ENCODE measurements around the gene PIGZ. TPM values are rescaled to one million over a fixed set of nuclear protein-coding genes. Genes with fewer than 3 reads are reported as not detected.
A peak's percentile ranks its signal among the peaks of the same experiment; 100 is the strongest.

The PIGZ gene
- total and polyA plus RNA-seq, 4 donors = 0.99 to 2.4 (median 1.6) TPM

DNA sequence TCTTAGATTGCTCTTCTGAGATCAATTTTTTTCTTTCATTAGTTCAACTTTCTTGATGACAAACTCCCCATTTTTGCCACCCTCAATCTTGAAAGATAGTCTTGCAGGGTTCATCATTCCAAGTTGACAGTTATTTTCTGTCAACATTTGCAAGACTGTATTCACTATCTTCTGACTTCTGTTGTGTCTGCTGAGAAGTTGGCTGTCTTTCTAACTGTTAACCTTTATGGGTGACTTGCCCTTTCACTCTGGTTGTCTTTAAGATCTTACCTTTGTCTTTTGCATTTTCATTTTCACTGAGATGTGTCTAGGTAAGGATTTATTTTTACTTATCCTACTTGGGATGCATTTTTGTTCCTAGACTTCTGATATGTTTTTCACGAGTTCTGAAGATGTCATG lies 14.6 kb upstream of the PIGZ start:
- Histone ChIP-seq H3K9ac (ENCODE audit: low read depth in 1 of 2, low read length in 2 of 2) (no peak overlapping the region), H3K27me3 (ENCODE audit: control insufficient read depth in 4 of 4, insufficient read depth in 4 of 4, low read length in 3 of 4) (no peaks in the 10 kb centered on the region), H3K36me3 (ENCODE audit: control insufficient read depth in 4 of 4, insufficient read depth in 3 of 4, low read depth in 1 of 4, low read length in 3 of 4) (no peaks in the 10 kb centered on the region), H3K4me1 (ENCODE audit: control insufficient read depth in 4 of 4, insufficient read depth in 4 of 4, low read length in 3 of 4) (peaks cover 0 to 3% (median 2%) of the 10 kb centered on the region in 4 donors), H3K9me3 (ENCODE audit: control insufficient read depth in 4 of 4, low read length in 3 of 4) (peaks cover 0 to 3% (median 0%) of the 10 kb centered on the region in 4 donors), H3K27ac (ENCODE audit: low read depth in 1 of 2, low read length in 2 of 2) (no peak overlapping the region), H3K4me3 (ENCODE audit: low read depth in 1 of 3, low read length in 3 of 3) (no peak overlapping the region)
- no peak for TF ChIP-seq RAD21 (IDR thresholded peaks at IDR 0.05)
- TF ChIP-seq, protein P1, sequence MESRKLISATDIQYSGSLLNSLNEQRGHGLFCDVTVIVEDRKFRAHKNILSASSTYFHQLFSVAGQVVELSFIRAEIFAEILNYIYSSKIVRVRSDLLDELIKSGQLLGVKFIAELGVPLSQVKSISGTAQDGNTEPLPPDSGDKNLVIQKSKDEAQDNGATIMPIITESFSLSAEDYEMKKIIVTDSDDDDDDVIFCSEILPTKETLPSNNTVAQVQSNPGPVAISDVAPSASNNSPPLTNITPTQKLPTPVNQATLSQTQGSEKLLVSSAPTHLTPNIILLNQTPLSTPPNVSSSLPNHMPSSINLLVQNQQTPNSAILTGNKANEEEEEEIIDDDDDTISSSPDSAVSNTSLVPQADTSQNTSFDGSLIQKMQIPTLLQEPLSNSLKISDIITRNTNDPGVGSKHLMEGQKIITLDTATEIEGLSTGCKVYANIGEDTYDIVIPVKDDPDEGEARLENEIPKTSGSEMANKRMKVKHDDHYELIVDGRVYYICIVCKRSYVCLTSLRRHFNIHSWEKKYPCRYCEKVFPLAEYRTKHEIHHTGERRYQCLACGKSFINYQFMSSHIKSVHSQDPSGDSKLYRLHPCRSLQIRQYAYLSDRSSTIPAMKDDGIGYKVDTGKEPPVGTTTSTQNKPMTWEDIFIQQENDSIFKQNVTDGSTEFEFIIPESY (IDR thresholded peaks at IDR 0.05) = no peak
- no peak for TF ChIP-seq GABPA (IDR thresholded peaks at IDR 0.05 in 1 of 2, conservative IDR thresholded peaks at IDR 0.05 in 1 of 2)
- no peak for TF ChIP-seq HNF4A (conservative IDR thresholded peaks at IDR 0.05)
- TF ChIP-seq FOXA2 (IDR thresholded peaks at IDR 0.05) = no peak
- TF ChIP-seq RXRA (IDR thresholded peaks at IDR 0.05) = no peak
- TF ChIP-seq YY1 (IDR thresholded peaks at IDR 0.05) = no peak
- TF ChIP-seq, protein P2, sequence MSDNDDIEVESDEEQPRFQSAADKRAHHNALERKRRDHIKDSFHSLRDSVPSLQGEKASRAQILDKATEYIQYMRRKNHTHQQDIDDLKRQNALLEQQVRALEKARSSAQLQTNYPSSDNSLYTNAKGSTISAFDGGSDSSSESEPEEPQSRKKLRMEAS (IDR thresholded peaks at IDR 0.05) = no peak
- TF ChIP-seq ATF3 (IDR thresholded peaks at IDR 0.05) = no peak
- no peak for TF ChIP-seq JUND (IDR thresholded peaks at IDR 0.05)
- no peak for TF ChIP-seq FOXA1 (IDR thresholded peaks at IDR 0.05)
- TF ChIP-seq HNF4G (IDR thresholded peaks at IDR 0.05) = no peak
- TF ChIP-seq SP1 (IDR thresholded peaks at IDR 0.05) = no peak
- TF ChIP-seq EGR1 (IDR thresholded peaks at IDR 0.05; ENCODE audit: low read depth in 2 of 2) = no peak
- 73% methylated on average over 1 of the region's 1 CpG for WGBS
- DNase-seq (ENCODE audit: low spot score) = no peak

DNA sequence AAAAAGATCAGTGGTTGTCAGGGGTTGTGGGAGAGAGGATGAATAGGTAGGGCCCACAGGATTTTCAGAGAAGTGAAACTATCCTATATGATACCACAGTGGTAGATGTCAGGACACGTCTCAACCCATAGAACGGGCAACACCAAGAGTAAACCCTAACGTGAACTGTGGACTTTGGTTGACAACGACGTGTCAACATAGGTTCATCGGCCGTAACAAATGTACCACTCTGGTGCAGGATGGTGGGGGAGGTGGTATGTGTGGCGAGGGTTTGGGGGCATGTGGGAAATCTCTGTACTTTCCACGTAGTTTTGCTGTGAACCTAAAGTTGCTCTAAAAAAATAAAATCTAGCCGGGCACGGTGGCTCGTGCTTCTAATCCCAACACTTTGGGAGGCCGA lies 13.0 kb upstream of the PIGZ start:
- H3K9ac ChIP-seq (ENCODE audit: low read depth in 1 of 2, low read length in 2 of 2) = no peak overlapping the region
- DNase-seq (ENCODE audit: low spot score) = no peak
- H3K27ac ChIP-seq (ENCODE audit: low read depth in 1 of 2, low read length in 2 of 2) = no peak overlapping the region
- H3K27me3 ChIP-seq (ENCODE audit: control insufficient read depth in 4 of 4, insufficient read depth in 4 of 4, low read length in 3 of 4) = no peaks in the 10 kb centered on the region
- H3K36me3 ChIP-seq (ENCODE audit: control insufficient read depth in 4 of 4, insufficient read depth in 3 of 4, low read depth in 1 of 4, low read length in 3 of 4) = no peaks in the 10 kb centered on the region
- peaks cover 0 to 3% (median 0%) of the 10 kb centered on the region in 4 donors for H3K9me3 ChIP-seq (ENCODE audit: control insufficient read depth in 4 of 4, low read length in 3 of 4)
- no peak for TF ChIP-seq GABPA (IDR thresholded peaks at IDR 0.05 in 1 of 2, conservative IDR thresholded peaks at IDR 0.05 in 1 of 2)
- peak; percentile 33 for TF ChIP-seq HNF4G (IDR thresholded peaks at IDR 0.05)
- no peak for TF ChIP-seq CTCF (IDR thresholded peaks at IDR 0.05; ENCODE audit: low read depth, low read length, missing input control)
- peak; percentile 34 to 52 for TF ChIP-seq RXRA (IDR thresholded peaks at IDR 0.05)
- no peak for TF ChIP-seq EGR1 (IDR thresholded peaks at IDR 0.05; ENCODE audit: low read depth in 2 of 2)
- TF ChIP-seq FOXA1 (IDR thresholded peaks at IDR 0.05) = no peak
- TF ChIP-seq SP1 (IDR thresholded peaks at IDR 0.05) = peak; percentile 57
- TF ChIP-seq YY1 (IDR thresholded peaks at IDR 0.05) = no peak
- no peak for TF ChIP-seq ATF3 (IDR thresholded peaks at IDR 0.05)
- no peak for TF ChIP-seq NR2F2 (IDR thresholded peaks at IDR 0.05)
- TF ChIP-seq, protein P2 (IDR thresholded peaks at IDR 0.05) = no peak
- no peak for TF ChIP-seq RAD21 (IDR thresholded peaks at IDR 0.05)
- TF ChIP-seq JUND (IDR thresholded peaks at IDR 0.05) = no peak
- no peak for TF ChIP-seq TAF1 (conservative IDR thresholded peaks at IDR 0.05)
- no peak for TF ChIP-seq FOXA2 (IDR thresholded peaks at IDR 0.05)
- TF ChIP-seq, protein P3, sequence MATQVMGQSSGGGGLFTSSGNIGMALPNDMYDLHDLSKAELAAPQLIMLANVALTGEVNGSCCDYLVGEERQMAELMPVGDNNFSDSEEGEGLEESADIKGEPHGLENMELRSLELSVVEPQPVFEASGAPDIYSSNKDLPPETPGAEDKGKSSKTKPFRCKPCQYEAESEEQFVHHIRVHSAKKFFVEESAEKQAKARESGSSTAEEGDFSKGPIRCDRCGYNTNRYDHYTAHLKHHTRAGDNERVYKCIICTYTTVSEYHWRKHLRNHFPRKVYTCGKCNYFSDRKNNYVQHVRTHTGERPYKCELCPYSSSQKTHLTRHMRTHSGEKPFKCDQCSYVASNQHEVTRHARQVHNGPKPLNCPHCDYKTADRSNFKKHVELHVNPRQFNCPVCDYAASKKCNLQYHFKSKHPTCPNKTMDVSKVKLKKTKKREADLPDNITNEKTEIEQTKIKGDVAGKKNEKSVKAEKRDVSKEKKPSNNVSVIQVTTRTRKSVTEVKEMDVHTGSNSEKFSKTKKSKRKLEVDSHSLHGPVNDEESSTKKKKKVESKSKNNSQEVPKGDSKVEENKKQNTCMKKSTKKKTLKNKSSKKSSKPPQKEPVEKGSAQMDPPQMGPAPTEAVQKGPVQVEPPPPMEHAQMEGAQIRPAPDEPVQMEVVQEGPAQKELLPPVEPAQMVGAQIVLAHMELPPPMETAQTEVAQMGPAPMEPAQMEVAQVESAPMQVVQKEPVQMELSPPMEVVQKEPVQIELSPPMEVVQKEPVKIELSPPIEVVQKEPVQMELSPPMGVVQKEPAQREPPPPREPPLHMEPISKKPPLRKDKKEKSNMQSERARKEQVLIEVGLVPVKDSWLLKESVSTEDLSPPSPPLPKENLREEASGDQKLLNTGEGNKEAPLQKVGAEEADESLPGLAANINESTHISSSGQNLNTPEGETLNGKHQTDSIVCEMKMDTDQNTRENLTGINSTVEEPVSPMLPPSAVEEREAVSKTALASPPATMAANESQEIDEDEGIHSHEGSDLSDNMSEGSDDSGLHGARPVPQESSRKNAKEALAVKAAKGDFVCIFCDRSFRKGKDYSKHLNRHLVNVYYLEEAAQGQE (IDR thresholded peaks at IDR 0.05) = no peak
- peak; percentile 59 to 63 for TF ChIP-seq HNF4A (conservative IDR thresholded peaks at IDR 0.05)
- TF ChIP-seq, protein P1 (IDR thresholded peaks at IDR 0.05) = no peak
- no peak overlapping the region for H3K4me3 ChIP-seq (ENCODE audit: low read depth in 1 of 3, low read length in 3 of 3)
- 55% methylated on average over 13 of the region's 13 CpGs for WGBS
- H3K4me1 ChIP-seq (ENCODE audit: control insufficient read depth in 4 of 4, insufficient read depth in 4 of 4, low read length in 3 of 4) = peaks cover 0 to 3% (median 2%) of the 10 kb centered on the region in 4 donors
